Right forelimb (tissue), 1 donor: ENCODE data around the gene CPE.

Experiments used
- DNase-seq: peaks from one replicate; pipeline ENCODE4 v3.0.0-alpha.2; 2018

The CPE gene

DNA sequence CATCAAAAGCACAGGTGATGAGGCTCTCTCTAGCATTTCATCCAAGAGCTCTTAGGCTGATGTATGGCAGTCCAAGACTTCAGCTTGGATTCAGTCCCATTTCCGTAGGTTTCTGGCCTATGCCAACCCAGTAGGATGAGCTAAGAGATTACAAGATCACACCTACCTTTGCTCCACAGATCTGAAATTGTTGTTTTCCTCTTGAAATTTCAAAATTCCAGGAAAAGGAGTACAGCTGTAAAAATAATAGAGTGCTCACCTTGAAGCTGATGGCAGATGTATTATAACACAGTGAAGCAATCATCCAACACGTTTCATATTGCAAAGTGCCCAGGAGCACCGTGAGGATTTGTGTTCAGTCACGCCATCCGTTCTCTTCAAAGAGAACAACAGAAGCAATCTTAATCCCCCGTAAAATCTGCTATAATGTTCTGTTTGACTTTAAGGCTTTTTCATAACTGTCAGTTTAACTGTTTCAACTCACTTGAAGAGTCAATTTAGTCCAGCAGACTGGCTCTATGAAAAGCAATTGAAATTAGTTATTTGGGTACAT is 137.5 kb downstream of the CPE start:
- no peak for DNase-seq

DNA sequence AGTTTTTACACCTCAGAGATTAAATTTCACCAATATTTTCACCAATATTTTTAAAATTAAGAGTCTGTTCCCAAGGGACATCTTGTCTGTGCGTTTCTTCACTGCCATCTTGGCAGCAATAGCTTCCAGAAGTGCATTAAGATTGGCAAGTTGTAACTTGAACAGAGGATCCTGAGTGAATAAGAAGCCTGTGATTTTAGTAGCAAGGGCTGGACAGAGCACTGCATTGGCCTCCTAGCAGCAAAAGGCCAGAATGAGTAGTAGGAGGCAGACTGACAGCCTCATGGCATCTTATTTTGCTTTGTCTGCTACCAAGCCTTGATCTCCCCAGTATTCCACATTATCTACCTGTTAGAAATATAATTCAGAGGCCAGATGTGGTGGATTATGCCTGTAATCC is 138.4 kb downstream of the CPE start:
- no peak for DNase-seq

DNA sequence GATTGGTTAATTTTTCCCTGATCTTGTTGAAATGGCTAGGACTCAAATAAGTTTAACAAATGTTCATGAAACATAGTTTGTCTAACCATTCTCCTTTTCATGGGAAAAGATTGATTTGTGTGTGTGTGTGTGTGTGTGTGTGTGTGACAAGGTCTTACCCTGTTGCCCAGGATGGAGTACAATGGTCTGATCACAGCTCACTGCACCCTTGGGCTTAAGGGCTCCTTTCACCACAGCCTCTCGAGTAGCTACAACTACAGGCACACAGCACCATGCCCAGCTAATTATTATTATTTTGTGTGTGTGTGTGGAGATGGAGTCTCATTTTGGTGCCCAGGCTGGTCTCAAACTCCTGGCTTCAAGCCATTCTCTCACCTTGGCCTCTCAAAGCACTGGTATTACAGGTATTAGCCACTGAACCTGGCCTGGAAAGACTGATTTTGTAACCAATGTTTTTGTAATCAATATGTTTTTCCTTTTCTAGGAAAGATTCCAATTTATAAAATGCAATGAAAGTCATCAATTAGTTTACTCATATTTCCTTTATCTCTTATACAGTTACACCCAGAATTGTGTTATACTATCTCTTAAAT is 139.3 kb downstream of the CPE start:
- no peak for DNase-seq

DNA sequence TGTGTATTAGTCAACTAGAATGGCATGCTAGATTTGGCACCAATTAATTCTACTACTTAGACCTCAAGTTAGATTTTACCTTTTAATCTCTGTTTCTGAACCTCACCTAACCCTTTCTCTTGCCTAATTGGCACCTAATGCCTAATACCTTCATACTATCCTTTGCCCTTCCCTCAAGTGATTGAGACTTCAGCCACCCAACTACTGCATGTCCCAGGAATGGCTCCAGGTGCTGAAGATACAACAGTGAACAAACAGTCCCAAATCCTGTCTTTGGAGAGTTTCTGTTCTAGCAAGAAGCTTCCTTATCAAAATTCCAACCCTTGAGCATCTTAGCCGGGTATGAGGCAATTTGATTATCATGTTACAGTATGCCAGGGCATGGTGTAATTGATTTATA is 139.9 kb downstream of the CPE start:
- no peak for DNase-seq

DNA sequence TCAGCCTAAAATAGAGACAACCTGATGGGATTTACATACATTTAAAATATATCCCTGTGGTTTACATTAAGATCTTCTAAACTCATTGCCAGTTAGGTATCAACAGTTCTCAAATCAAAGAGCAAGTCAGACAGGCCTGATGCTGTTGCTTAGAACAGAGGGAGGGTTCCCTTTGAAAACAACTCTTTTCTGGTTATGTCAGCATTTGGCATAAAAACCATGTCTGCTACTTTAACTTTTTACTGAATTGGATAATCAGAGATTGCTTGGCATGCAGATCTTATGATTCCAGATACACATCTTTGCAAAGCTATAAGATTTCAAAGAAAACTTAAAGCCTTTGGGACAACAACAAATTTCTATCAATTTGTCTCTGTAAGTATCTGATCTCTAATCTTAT is 140.8 kb downstream of the CPE start:
- no peak for DNase-seq

DNA sequence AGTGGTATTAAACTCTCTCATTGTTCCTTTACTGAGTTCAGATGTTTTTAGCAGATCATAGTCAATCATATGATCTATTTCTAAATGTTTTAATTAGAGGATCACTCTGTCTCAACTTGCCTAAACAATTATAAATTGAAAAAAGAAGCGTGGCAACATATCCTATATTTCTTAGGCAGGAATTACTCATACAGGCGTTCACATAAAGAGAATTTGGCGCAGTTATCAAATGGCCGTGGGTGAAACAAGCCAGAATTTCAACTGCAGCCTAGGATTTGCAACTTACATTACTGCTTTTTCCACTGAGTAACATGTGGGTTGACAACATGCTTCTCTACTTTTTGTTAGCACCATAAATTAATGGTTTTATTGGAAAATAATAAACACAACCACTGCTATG is 141.3 kb downstream of the CPE start:
- no peak for DNase-seq

DNA sequence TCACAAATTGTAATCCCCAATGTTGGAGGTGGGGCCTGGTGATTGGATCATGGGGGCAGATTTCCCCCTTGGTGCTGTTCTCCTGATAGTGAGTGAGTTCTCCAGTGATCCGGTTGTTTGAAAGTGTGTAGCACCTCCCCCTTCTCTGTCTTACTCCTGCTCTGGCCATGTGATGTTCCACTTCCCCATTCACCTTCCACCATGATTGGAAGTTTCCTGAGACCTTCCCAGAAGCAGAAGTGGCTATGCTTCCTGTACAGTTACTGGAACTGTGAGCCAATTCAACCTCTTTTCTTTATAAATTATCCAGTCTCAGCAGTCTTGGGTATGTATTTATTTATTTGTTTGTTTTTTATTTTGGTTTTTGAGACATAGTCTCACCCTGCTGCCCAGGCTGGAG is 143.2 kb downstream of the CPE start:
- no peak for DNase-seq

DNA sequence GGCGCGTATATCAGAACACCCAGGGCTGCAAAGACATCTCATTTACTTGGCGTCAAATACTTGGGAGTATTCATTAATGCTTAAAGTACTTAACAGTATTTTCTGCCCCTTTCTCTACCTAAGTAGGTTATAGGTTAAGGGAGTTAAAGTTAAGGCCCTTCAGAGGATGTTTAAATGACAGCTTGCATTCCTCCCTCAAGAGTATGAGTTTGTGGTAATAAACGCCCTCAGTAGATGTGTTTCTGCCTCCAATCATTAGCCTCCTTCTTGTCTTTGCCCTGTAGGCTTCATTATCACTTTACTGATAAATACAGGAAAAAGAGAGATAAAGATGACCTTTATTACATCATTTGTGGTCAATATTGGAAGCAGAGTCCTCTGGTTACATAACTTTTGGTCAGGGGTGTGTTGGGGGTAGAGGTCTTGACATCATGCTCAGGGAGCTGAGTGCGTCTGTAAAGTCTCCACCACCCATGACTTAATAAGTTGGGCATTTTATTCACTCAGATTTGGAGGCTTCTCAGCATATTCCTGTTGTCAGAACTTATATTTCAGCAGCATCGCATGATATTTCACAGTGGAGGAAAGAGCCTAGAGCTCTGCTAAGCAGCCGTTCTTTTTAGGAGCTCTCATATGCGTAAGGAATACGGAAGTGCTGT is 145.9 kb downstream of the CPE start:
- no peak for DNase-seq

DNA sequence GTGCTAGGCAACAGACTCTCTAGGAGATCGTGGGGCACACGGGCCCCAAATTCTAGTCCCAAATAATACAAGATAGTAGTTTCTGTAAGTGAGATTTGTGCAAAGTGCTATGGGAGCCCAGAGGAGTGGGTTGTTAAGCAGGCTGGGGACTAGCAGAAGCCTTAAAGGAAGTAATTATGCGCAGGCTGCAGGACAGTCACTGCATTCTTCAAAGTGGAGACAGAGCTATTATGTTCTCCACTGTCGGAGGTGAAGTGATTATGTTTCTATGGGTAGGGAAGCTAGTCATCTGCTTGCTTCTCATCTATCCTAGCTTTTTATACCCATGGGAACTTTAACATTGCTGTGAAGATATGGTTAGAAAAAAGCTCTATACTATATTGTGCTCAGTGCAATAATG is 154.2 kb downstream of the CPE start:
- DNase-seq: no peak

DNA sequence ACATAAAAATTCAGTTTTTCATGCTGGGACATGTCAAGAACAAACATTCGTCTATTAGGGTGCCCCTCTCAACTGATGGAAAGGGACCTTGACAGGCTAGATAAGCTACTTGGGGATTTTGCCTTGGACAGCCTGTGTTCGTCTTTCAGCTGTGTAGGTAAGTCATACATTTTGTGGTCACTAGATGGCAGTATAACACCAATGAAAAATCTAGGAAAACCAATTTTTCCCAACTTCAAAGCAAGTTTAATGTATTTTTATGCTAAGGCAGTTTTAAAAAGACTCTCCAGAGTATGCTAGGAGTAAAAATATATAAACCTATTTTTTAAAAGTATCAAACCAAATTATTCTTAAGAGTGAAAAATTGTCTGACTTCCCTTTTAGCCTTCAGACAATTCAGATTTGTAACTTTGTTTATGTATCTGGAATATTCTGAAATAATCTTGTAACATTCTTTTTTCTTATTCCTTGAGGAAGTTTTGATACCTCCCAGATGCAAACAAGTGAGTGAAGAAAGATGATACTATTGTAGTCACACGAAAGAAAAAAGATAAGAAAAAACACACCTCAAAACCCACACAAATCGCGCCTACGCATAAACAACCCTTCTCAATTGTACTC is 158.3 kb downstream of the CPE start:
- no peak for DNase-seq

DNA sequence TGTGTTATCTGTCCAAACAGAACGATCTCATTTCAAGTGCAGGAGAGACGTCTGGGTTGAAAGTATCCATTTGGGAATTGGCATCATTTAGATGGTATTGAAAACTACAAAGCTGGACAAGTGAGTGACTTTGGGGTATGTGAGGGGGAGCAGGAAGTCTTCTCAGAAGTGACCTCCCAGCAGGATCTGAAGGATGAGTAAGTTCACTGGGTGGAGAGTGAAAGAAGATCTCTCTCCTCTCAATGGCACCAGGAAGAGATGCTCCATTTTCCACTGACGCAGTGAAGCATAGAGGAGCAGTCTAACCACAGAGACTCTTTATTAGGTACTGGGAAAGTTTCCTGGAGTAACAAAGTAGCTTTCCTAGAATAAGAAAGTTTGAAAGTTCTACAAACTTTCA is 161.0 kb downstream of the CPE start:
- DNase-seq: no peak

DNA sequence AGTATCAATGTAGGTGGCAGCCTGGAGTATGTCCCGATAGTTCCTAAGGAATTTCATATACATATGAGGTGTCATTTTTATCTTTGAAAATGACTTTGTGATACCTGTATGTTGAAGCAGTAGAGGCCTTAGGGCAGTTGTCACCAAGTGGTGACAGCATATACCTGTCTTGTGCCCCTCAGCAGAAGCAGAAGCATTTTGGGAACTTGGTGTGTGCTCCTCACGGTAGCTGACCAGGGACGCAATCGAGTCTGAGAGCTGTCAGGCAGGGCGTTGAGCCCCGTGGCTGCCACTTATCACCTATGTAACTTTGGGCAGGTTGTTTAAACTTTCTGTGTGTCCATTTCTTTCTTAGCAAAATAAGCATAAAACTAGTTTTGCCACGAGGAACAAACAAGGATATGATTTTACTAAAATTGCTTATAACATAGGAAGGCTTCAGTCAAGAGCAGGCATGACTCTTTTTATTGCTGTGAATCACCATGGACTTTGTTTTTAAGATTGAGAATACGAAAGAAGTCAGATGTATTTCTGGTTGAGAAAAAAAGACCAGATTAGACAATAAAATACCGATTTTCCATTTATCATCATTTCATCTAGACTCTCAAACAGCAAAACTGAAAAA is 161.5 kb downstream of the CPE start:
- no peak for DNase-seq

DNA sequence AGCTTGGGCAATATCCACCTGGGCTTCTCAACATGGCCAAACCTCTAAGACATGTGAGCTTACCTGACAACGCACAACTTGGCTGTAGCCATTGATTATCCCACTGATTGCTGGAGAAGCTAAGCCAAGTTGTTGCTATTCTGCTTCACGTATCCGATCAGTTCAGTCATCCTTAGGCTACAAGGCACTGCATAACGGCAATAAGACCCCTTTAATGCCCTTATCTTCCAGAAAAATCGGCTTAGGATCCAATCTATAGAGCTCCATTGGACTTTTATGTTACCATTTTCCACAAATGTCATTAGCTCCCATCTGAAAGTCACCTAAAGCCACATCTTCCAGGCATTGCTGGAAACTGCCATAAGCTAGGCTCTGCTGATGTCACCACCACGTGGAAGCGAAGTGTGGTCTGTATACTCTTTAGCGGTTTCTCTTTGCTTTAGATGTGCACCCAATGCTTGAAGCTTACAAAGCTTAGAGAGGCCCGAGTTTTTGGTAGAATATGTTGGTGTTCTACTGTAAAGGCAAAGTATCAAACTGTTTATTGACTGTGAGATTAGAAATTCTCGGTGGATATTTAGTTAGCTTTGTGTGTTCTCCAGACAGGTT is 163.1 kb downstream of the CPE start:
- DNase-seq: no peak

DNA sequence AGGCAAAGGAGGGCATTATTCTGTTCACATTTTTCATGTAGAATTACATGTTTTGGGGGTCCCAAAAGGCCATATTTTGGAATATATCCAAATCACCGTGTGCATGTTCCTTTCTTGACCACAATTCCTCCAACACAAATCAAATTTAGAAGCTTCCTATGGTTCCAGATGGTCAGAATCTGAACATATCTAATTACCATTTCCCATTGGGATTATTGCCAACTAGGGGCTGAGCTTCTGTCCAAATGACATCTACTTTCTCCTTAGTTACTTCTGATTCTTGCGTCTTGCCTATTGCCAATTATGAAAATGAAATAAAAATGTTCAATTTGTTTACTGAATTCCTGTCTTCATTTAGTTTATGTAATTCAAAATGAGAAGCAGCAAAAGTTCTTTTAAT is 163.7 kb downstream of the CPE start:
- DNase-seq: no peak
